Neural cell (in vitro differentiated cells): ENCODE data around the gene S100A2.

Experiments used
- MXI1 ChIP-seq: fragments of 450-650 bp; conservative IDR thresholded peaks from 2 replicates; pipeline ENCODE4 v1.6.1; 2014; ENCODE audit warnings: antibody characterized with exemption, mild to moderate bottlenecking; ENCODE audit not compliant: poor library complexity, severe bottlenecking
- REST ChIP-seq: IDR thresholded peaks from 2 replicates; pipeline ENCODE4 v1.6.1; 2012; ENCODE audit warnings: borderline replicate concordance
- TF ChIP-seq, protein P1 (sequence below): fragments of 450-650 bp; IDR thresholded peaks from 2 replicates; pipeline ENCODE4 v1.5.1; 2014; ENCODE audit warnings: antibody characterized with exemption, mild to moderate bottlenecking, moderate library complexity; ENCODE audit not compliant: poor library complexity, severe bottlenecking

DNA sequence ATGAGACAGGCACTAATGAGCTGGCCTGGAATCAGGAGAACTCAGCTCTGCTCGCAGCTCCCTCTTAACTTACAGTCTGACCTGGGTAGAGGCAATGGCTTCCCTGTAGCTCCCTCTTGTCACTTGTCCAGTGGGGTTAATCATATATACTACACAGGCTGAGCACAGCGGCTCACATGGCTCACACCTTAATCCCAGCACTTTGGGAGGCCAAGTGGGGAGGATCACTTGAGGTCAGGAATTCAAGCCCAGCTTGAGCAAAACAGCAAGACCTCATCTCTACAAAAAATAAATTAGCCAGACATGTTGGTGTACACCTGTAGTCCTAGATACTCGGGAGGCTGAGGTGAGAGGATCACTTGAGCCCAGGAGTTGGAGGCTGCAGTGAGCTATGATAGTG lies 34.0 kb downstream of the S100A2 start:
- TF ChIP-seq, protein P1, sequence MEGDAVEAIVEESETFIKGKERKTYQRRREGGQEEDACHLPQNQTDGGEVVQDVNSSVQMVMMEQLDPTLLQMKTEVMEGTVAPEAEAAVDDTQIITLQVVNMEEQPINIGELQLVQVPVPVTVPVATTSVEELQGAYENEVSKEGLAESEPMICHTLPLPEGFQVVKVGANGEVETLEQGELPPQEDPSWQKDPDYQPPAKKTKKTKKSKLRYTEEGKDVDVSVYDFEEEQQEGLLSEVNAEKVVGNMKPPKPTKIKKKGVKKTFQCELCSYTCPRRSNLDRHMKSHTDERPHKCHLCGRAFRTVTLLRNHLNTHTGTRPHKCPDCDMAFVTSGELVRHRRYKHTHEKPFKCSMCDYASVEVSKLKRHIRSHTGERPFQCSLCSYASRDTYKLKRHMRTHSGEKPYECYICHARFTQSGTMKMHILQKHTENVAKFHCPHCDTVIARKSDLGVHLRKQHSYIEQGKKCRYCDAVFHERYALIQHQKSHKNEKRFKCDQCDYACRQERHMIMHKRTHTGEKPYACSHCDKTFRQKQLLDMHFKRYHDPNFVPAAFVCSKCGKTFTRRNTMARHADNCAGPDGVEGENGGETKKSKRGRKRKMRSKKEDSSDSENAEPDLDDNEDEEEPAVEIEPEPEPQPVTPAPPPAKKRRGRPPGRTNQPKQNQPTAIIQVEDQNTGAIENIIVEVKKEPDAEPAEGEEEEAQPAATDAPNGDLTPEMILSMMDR, result no peak
- TF ChIP-seq REST (no peak), MXI1 (no peak)
